NCI-H2107 (cell line): ENCODE results near the gene PLAAT2.
"Not testable (repeated sequence)": the region's sequence is repeated elsewhere in the genome, so short reads cannot be mapped to it uniquely, and the experiment has no call there.

Experiments
- DNase-seq: peaks from one replicate; lab custom pipeline; 2025; lab: John Stamatoyannopoulos, UW

The PLAAT2 gene

DNA sequence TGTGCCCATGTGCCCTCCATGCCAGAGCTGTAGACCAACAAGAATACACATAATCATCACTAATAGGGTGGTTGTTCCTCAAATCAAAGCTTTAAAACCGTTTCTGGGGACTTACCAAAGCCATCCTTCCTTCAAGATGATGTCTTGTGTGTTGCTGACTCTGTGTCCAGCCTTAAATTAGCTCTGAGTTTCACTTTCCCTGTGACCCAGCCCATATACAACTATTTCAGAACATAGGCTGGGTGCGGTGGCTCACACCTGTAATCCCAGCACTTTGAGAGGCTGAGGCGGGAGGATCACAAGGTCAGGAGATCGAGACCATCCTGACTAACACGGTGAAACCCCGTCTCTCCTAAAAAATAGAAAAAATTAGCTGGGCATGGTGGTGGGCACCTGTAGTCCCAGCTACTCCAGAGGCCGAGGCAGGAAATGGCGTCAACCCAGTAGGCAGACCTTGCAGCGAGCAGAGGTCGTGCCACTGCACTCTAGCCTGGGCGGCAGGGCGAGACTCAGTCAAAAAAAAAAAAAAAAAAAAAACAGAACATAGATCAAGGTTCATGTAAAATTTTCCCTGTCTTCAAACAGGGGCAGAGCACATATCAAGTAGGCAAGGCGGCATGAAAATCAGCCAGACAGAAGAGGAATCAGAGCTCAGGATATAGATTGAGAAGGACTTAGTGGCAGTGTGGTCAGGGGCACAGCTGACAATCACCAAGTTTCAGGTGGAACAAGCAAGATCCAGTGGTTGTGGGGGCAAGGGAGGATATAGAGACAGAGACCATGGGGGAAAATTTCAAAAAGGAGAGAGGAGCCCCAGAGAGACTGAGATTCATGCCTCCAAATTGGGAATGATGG is at the start of gene PLAAT2:
PLAAT2 (minus strand) TSS at position 179 of the 855 bp plus-strand sequence; CDS start at position 124, 55 bp downstream.
- DNase-seq = no peak

GRCh38 chr11:63612181-63612580 is 49.0 kb upstream of the PLAAT2 start:
- no peak for DNase-seq

GRCh38 chr11:63611395-63611747 is 48.2 kb upstream of the PLAAT2 start:
- DNase-seq = no peak

DNA sequence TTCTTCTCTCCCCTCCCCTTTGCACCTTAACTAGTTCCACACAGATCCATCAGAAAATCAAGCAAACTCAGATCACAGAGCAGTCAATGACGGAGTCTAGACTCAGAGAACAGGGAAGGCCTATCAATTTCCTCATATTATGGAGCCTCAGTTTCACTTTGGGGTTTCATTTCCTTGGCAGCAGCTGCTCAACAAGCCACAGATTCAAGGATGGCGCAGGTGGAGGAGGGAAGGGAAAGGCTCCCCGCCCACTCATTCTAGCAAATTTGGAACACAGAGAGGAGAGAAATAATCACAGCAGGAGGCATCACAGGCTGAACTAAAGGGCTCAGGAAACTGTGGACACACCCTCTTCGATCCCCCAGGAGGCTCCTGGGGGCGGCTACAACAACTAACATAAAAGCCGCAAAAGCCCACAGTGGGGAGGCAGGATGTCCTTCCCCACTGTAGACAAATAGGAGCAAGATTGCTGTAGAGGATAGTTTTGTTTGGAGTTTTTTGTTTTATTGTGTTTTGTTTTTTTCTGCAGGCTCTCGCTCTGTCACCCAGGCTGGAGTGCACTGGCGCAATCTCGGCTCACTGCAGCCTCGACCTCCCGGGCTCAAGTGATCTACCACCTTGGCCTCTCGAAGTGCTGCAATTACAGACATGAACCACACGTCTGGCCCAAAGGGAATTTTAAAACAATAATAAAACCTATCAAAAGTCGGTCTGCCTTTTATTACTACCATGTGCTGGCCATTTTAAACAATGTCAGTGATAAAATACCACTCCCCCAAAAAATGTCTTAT is 47.6 kb upstream of the PLAAT2 start:
- peak; percentile 40 for DNase-seq

DNA sequence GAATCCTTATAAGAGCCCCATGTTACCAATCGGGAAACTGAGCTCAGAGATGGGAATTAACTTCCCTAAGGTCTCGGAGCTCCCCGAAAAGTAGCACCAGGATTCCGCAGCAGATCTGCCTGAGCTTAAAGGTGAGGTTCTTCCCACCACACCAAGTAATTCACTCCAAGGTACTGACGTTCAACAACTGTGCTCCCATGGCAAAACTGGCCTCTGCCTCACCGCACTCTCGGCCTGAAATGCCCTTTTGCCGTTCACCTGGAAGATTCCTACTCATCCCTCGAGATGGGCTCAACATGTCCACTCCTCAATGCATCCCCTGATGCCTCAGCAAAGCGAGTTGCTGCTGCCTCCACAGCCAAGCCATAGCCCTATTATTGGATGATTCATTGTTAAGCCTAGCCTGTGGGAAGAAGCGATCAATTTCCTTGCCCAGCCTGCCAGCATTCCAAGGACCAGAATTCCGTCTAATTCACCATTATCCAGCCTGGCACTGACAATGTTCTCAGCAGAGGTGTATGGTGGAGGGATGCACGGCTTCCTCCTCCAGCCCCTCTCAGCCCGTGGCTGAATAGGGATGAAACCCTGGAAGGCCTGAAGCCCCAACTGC is 46.9 kb upstream of the PLAAT2 start:
- no peak for DNase-seq

DNA sequence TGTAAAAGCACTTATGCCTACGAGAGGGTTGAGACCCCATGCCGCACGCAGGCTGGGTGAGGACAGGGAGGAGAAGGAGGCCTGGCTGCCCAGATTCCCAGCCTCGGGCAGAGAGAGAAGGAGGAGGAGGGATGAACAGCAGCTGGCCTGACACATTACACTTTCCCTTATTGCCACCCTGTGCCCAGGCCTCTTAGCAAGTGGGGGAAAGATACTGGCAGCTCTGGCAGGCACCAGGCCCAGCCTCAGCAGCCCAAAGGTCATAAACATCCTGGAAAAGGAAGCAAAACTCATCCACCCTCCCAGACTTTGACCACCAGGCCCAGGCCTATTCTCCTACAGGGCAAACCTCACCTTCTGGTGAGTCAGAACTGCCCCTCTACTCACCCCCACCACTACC is 46.4 kb upstream of the PLAAT2 start:
- DNase-seq = no peak

DNA sequence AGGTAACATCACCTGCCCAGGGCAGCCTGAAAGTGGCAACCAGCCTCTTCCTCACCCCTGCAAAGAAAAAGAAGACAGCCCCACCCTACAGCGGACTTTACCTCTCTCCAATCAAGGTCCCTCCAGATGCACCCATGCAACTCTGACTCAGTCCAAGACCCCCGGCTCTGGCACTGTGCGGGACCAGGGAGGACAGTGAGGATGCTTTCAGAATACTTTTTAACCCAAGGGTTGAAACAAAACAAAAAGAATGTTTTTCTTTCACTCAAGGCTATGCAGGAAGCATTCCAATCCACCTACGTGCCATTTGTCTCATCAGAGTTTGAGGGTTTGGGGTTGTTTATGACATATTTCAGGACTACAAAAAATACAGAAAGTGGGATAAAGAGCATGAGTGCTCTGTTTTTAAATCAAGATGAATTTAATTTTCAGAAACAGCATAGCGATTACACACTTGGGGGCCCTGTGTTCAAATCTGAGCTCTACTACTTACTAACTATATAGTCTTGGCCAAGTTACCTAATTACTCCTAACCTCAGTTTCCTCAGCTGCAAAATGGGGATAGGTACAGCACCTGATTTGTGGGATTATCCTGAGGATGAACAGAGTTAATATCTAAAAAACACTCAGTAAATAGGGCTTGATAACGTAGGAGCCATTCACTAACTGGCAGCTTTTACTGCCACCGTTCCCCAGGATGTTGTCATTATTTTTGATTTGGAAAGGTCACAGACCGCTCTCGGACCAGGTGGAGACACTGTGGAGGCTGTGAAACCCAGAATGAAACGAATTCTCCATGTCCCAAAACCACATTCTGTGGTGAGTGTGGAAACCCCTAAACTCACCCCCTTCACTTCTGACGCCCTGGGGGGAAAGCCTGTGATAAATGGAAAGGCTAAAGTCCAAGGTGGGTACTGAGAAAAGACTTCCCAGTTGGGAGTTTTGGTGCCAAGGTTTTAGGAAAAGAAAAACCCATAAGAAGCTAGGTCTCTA is 45.5 kb upstream of the PLAAT2 start:
- DNase-seq = no peak

DNA sequence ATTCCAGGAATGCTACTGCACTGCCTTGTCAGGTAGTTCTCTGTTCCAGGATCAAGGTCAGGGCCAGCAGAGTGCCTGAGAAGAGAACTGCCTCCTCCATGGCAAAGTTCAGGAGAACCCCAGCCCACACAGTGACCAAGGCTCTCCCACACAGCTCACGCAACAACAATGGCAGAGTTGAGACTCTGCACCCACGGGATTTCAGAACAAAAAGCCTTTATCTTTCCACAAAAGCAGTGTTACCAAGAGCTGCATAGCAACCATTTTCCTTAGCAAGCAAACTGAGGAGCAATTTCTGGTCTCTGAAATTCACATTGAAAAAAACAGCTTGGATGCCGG is 40.0 kb upstream of the PLAAT2 start:
- no peak for DNase-seq

GRCh38 chr11:63602290-63603179 is 39.4 kb upstream of the PLAAT2 start:
- DNase-seq = not testable (repeated sequence)

GRCh38 chr11:63599211-63600122 is 36.3 kb upstream of the PLAAT2 start:
- no peak for DNase-seq

DNA sequence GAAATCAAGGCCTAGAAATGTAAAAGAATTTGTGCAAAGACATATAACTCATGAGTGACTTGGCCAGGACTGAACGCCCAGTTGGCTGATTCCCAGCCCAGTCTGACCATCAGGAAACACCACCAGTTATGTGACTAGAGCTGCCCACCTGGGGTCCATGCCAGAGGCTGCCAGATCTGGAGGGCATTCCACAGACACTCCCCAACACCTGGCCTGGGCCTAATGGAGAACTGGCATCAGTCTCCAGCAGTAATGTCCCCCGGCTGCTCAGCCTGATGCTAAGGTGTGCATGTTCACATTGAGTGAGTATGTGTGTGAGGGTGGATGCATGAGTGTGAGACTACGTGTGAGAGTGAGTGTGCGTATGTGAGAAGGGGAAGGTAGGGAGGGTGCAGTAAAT is 35.4 kb upstream of the PLAAT2 start:
- DNase-seq = no peak

DNA sequence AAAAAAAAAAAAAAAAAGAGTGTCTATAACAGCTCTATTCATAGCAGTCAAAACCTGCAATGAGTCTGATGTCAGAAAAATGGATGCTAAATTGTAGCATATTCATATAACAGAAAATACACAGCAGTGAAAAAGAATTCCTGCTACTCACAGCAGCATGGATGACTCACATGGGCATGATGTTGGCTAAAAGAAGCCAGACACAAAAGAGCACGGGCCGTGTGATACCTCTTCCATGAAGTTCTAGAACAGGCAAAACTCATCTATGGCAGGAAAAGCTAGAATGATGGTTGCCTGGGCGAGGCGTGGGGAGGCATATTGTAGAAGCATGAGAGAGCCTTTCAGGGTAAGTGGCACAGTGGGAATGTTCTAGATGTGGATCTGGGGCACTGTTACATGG is 32.1 kb upstream of the PLAAT2 start:
- DNase-seq = no peak

GRCh38 chr11:63592975-63593395 is 29.8 kb upstream of the PLAAT2 start:
- DNase-seq = no peak

- DNase-seq = no peak
These were observed 27.0 kb upstream of the PLAAT2 start for GRCh38 chr11:63590024-63590788.

DNA sequence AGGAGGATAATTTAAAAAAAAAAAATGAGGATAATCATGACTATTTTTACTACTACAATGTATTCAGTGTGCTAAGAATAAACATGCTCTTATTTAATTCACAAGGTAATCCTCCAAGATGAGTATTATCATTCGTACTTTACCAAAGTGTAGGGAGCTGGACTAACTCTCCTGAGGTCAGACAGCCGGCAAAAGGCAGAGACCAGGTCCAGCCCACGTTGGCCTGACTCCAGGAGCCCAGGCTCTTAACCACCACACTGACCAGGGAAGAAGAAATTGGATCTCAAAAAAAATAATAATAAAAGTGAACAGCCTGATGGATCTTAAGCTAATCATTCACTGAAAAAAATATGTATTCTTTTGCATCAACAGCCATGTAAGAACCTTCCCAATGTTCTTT is 25.8 kb upstream of the PLAAT2 start:
- no peak for DNase-seq

- no peak for DNase-seq
These were observed 23.4 kb upstream of the PLAAT2 start for GRCh38 chr11:63586451-63587166.

DNA sequence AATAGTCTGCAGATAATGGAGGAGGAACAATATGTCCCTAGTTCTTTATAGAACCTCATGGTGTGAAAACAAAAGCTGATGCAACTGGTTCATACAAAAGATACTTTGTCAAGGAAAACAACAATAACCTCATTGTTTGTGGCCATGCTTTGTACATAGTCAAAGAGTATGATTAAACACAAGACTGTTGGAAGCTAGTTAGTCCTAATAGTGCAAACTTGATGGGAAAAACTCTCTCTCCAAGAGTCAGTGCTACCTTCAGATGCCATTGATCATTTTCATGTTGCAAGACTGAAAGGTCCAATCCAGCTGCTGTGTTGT is 20.1 kb upstream of the PLAAT2 start:
- DNase-seq = no peak

DNA sequence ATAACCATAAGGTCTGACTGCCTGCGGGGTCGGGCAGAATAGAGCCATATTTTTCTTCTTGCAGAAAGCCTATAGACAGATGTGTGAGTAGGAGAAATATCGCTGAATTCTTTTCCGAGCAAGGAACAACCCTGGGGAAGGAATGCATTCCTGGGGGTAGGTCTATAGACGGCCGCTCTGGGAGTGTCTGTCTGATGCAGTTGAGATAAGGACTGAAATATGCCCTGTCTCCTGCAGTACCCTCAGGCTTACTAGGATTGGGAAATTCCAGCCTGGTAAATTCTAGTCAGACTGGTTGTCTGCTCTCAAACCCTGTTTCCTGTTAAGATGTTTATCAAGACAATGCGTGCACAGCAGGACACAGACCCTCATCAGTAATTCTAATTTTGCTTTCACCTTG is 18.0 kb upstream of the PLAAT2 start:
- DNase-seq = not testable (repeated sequence)
